ENCODE results near the gene ADGRG4. TPM values are rescaled to one million over a fixed set of nuclear protein-coding genes. Genes with fewer than 3 reads are reported as not detected.

ADGRG4 gene
- total RNA-seq, 1 donor from 2014 or later: not detected

GRCh38 chrX:136304493-136304892 lies 3.7 kb downstream of the ADGRG4 start:
- DNase-seq: no peak

- DNase-seq: no peak
These were observed 5.4 kb downstream of the ADGRG4 start for GRCh38 chrX:136306182-136306581.

- DNase-seq: no peak
These were observed 6.7 kb downstream of the ADGRG4 start for GRCh38 chrX:136307471-136307870.

GRCh38 chrX:136310411-136310810 lies 9.6 kb downstream of the ADGRG4 start:
- no peak for DNase-seq

GRCh38 chrX:136318156-136318555 lies 17.4 kb downstream of the ADGRG4 start:
- DNase-seq: no peak

- DNase-seq: no peak
These were observed 18.3 kb downstream of the ADGRG4 start for GRCh38 chrX:136318895-136319597.

- no peak for DNase-seq
These were observed 18.8 kb downstream of the ADGRG4 start for GRCh38 chrX:136319600-136319999.

- DNase-seq: no peak
These were observed 20.8 kb downstream of the ADGRG4 start for GRCh38 chrX:136321532-136321931.

- DNase-seq: no peak
These were observed 21.3 kb downstream of the ADGRG4 start for GRCh38 chrX:136322064-136322463.

- DNase-seq: no peak
These were observed 24.6 kb downstream of the ADGRG4 start for GRCh38 chrX:136325377-136325776.

GRCh38 chrX:136328933-136329332 lies 28.2 kb downstream of the ADGRG4 start:
- no peak for DNase-seq

GRCh38 chrX:136336623-136337022 lies 35.9 kb downstream of the ADGRG4 start:
- no peak for DNase-seq

- no peak for DNase-seq
These were observed 38.9 kb downstream of the ADGRG4 start for GRCh38 chrX:136339702-136340101.

- no peak for DNase-seq
These were observed 43.6 kb downstream of the ADGRG4 start for GRCh38 chrX:136344320-136344719.

GRCh38 chrX:136346506-136346905 lies 45.7 kb downstream of the ADGRG4 start:
- DNase-seq: no peak

- DNase-seq: no peak
These were observed 46.9 kb downstream of the ADGRG4 start for GRCh38 chrX:136347706-136348105.

GRCh38 chrX:136353526-136354093 lies 52.8 kb downstream of the ADGRG4 start:
- no peak for DNase-seq

GRCh38 chrX:136354201-136354600 lies 53.4 kb downstream of the ADGRG4 start:
- DNase-seq: no peak

- DNase-seq: no peak
These were observed 68.6 kb downstream of the ADGRG4 start for GRCh38 chrX:136369377-136369776.

GRCh38 chrX:136376713-136377112 lies 76.0 kb downstream of the ADGRG4 start:
- DNase-seq: no peak

- no peak for DNase-seq
These were observed 79.4 kb downstream of the ADGRG4 start for GRCh38 chrX:136380010-136380769.

- no peak for DNase-seq
These were observed 85.4 kb downstream of the ADGRG4 start for GRCh38 chrX:136386173-136386572.

- no peak for DNase-seq
These were observed 86.1 kb downstream of the ADGRG4 start for GRCh38 chrX:136386826-136387225.

Data from occipital lobe (tissue), 2 donors.